ACC112 (cell line): ENCODE results near the gene LSAMP.

ENCODE experiments used
- H2AFZ ChIP-seq: fragments of 200-600 bp; sonication (generic); one replicate; pipeline ENCODE4 v1.6.0; 2017; ENCODE audit warnings: antibody characterized with exemption, low read length; ENCODE audit not compliant: unreplicated experiment
- H3K27ac ChIP-seq: fragments of 200-600 bp; sonication (generic); 2 replicates; pipeline ENCODE4 v1.5.1; 2014; ENCODE audit warnings: low read depth, mild to moderate bottlenecking, antibody characterized with exemption, low read length, moderate library complexity
- H3K27me3 ChIP-seq: fragments of 200-600 bp; sonication (generic); 2 replicates; pipeline ENCODE4 v1.6.1; 2014; ENCODE audit warnings: mild to moderate bottlenecking, antibody characterized with exemption, low read length, moderate library complexity, mixed read lengths; ENCODE audit not compliant: insufficient read depth
- H3K36me3 ChIP-seq: fragments of 200-600 bp; sonication (generic); 2 replicates; pipeline ENCODE4 v1.6.1; 2016; ENCODE audit warnings: mild to moderate bottlenecking, antibody characterized with exemption, low read length, moderate library complexity, mixed read lengths; ENCODE audit not compliant: insufficient read depth
- H3K4me1 ChIP-seq: fragments of 200-600 bp; sonication (generic); one replicate; pipeline ENCODE4 v1.6.1; 2016; ENCODE audit warnings: low read length, mixed read lengths; ENCODE audit not compliant: insufficient read depth, unreplicated experiment, control insufficient read depth
- H3K4me3 ChIP-seq: fragments of 200-600 bp; sonication (generic); 2 replicates; pipeline ENCODE4 v1.5.1; 2014; ENCODE audit warnings: mild to moderate bottlenecking, low read depth, low read length
- H3K79me2 ChIP-seq: fragments of 200-600 bp; sonication (generic); one replicate; pipeline ENCODE4 v1.6.0; 2016; ENCODE audit warnings: low read length; ENCODE audit not compliant: control insufficient read depth, unreplicated experiment, insufficient read depth

Gene LSAMP

DNA sequence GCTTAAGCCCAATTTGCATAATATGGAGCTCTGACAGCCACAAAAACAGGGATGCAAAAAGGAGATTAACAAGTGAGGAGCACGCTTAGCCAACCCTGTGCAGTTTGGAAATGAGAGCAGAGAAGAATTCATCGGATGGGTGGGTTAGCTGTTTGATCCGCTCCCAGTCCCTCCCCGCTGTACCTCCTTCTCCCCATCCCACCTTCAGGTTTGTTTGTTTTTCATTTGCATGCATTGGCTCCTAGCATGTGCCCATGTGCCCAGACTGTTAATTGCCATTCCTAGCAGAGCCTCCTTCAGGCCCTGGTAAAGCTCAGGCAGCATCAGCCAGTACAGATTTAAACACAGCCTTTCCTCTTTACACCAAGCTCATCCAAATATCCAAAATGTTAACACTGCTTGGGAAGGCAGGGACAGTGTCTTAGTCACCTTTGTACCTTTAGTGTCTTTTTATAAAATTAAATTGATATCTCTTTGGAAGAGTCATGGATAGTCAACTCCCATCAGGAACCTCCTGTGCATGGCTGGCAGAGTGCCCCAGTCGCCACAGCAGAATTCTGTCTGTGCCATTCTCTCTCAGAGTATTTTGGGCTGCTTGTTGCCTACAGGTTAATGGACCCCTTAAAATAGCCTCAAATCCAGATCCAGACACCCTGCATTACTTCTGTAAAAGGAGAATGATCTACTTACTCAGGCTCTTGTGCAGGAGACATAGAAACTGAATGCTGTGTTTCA lies 244.2 kb downstream of the LSAMP start:
- H3K79me2 ChIP-seq = no peaks in the 10 kb centered on the region
- H3K36me3 ChIP-seq = no peaks in the 10 kb centered on the region
- H3K27ac ChIP-seq = no peak overlapping the region
- H3K4me3 ChIP-seq = no peak overlapping the region
- no peak overlapping the region for H2AFZ ChIP-seq
- peaks cover 16% of the 10 kb centered on the region for H3K27me3 ChIP-seq
- H3K4me1 ChIP-seq = no peaks in the 10 kb centered on the region

DNA sequence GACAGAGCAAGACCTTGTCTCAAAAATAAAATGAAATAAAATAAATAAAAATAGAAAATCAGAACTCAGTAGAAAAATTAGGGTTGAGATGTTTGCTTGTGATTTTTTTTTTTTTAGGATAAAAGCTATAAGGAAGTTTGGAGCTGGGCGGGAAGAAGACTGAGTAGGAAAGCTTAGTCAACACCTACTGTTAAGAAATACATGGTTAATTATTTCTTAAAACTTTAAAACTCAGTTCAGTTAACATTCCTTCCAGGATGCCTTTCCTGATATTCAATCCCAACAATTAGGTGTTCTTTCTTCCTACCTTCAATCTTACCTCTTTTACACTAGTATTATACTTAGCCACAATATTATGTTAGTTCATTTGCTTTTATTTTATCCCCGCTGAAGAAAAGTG lies 246.2 kb downstream of the LSAMP start:
- H2AFZ ChIP-seq = no peak overlapping the region
- peaks cover 16% of the 10 kb centered on the region for H3K27me3 ChIP-seq
- H3K79me2 ChIP-seq = no peaks in the 10 kb centered on the region
- H3K4me3 ChIP-seq = no peak overlapping the region
- H3K27ac ChIP-seq = no peak overlapping the region
- no peaks in the 10 kb centered on the region for H3K36me3 ChIP-seq
- H3K4me1 ChIP-seq = no peaks in the 10 kb centered on the region

DNA sequence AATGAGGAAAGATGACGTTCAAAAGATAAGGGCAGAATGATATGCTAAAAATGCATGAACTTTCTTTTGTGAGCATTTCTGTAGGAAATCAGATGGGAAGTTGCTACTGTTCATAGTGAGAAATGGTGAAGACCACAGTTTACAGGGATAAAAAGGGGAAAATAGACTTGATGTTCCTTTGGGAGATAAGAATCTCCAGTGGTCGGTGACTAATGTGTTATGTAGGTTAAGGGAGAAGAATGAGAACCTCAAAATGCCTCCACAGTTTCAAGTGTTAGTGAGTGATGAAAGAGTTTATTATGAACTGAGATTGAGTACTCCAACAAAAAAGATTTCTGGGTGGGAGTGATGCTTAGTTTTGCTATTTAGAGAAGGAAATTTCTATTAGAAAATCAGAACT lies 247.2 kb downstream of the LSAMP start:
- Histone ChIP-seq H3K27ac (no peak overlapping the region), H3K36me3 (no peaks in the 10 kb centered on the region), H3K27me3 (peaks cover 16% of the 10 kb centered on the region), H3K79me2 (no peaks in the 10 kb centered on the region), H3K4me1 (no peaks in the 10 kb centered on the region), H3K4me3 (no peak overlapping the region), H2AFZ (no peak overlapping the region)

DNA sequence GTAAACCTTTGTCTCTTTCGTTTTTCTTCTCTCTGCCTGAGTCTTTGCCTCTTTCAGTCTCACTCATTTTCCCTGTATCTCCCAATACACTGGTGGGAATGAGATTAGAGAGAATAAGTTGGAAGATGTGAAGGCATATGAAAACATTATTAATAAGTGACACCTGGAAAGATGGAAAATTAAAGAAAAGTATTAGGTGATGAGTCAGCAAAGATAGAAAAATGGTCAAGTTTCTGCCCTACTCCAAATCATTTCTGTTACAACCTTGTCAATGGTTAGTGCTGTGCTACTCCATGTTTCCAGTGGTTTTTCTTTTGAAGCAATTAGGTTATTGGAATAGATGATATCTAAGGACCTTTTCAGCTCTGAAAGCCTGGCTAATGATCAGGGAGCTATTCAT lies 252.8 kb downstream of the LSAMP start:
- H3K79me2 ChIP-seq = no peaks in the 10 kb centered on the region

DNA sequence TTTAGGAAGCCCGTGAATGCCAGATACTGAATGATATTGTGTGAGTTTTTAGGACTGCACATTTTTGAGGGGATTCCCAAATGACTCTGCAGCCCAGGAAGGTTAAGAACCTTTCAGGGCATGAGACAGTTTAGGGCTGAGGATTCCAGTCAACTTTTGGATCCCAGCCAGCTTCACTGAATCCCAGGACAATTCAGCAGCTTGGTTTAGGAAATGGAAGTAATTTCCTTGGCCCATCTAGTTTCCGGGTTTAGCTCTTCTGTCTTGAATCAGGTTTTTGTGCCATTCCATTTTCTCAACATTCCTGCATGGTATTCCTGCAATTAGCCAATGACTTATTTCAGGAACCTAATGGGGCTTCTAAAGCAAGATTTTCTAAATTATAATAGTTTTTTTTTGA lies 253.9 kb downstream of the LSAMP start:
- no peak overlapping the region for H3K27ac ChIP-seq
- H2AFZ ChIP-seq = no peak overlapping the region
- H3K4me3 ChIP-seq = no peak overlapping the region
- peaks cover 5% of the 10 kb centered on the region for H3K4me1 ChIP-seq
- H3K27me3 ChIP-seq = no peaks in the 10 kb centered on the region
- H3K36me3 ChIP-seq = no peaks in the 10 kb centered on the region
- no peaks in the 10 kb centered on the region for H3K79me2 ChIP-seq

More for the DNA sequence above, 252.8 kb downstream of the LSAMP start:
- peaks cover 5% of the 10 kb centered on the region for H3K4me1 ChIP-seq
- no peaks in the 10 kb centered on the region for H3K36me3 ChIP-seq
- H2AFZ ChIP-seq = no peak overlapping the region
- H3K27me3 ChIP-seq = 0 out of 2 replicates have a peak, but pooled peaks cover 4% of the 10 kb centered on the region
- no peak overlapping the region for H3K27ac ChIP-seq
- H3K4me3 ChIP-seq = no peak overlapping the region

DNA sequence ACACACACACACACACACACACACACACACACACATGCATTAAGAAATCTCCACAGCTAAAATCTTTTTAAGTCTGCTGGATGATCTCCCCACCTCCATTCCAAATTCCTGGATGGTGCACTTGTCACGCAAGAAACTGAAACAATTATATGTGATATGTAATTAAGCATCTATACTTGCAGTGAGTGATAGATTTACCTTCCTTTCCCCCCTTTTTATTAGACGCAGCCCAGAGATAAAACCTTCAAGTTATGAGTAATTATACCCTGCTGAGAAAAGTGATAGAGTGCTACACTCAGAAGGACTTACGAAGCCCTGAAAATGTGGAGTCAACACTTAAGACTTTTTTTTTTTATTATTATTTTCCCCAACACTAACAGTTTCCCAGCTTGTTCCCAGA lies 255.2 kb downstream of the LSAMP start:
- Histone ChIP-seq H3K4me1 (peaks cover 5% of the 10 kb centered on the region), H2AFZ (no peak overlapping the region), H3K27me3 (peaks cover 4% of the 10 kb centered on the region; the same call in 1 of the 2 replicates), H3K79me2 (no peaks in the 10 kb centered on the region), H3K27ac (no peak overlapping the region), H3K4me3 (no peak overlapping the region), H3K36me3 (no peaks in the 10 kb centered on the region)

DNA sequence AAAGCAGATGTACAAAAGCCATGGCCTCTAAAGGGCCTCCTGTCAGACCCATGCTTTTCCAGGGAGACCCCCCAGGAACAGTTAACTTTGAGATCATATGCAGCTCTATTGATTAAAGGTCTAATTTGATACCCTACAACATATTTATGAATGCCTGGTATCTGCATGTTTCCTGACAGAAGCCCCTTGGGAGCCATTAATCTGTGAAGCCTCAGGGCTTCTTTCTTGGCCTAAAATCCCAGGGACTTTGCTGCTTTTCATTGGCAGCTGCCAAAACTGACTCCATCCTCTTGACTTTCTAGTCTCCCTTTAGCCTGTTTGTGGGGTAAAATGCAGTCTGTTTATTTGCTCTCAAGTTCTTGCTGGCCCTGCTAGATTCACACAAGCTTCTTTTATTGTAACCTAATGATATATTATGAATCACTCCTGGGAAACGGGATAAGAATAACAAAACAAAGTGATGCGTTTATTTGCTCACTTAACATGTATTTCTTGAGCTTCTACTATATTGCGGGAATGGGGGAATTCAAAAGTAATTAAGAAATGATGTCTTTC lies 257.0 kb downstream of the LSAMP start:
- Histone ChIP-seq H3K36me3 (no peaks in the 10 kb centered on the region), H3K27ac (no peak overlapping the region), H3K4me3 (no peak overlapping the region), H3K79me2 (no peaks in the 10 kb centered on the region), H3K4me1 (peaks cover 5% of the 10 kb centered on the region), H2AFZ (no peak overlapping the region), H3K27me3 (peaks cover 6% of the 10 kb centered on the region; the same call in 1 of the 2 replicates)

DNA sequence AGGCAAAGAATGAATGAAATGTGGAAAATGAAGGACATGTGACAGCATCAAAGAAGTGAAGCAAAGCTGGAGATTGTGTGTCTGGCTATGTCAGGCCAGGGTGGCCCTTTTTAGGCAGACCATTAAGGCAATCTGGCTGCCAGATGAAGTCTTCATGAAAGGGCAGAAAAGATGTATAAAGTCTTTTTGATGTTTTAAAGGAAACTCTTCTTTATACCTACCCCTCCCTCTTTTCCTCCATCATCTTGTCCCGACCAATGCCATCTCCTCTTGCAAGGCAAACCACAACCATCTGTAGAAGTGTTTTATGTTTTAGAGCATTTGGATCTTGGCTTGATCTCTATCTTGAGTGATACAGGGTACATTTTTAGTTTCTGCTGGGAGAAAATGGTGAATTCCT lies 259.2 kb downstream of the LSAMP start:
- H3K36me3 ChIP-seq = no peaks in the 10 kb centered on the region
- H2AFZ ChIP-seq = no peak overlapping the region
- no peak overlapping the region for H3K4me3 ChIP-seq
- peaks cover 9% of the 10 kb centered on the region; the same call in 1 of the 2 replicates for H3K27me3 ChIP-seq
- H3K79me2 ChIP-seq = no peaks in the 10 kb centered on the region
- peaks cover 5% of the 10 kb centered on the region for H3K4me1 ChIP-seq
- H3K27ac ChIP-seq = no peak overlapping the region

DNA sequence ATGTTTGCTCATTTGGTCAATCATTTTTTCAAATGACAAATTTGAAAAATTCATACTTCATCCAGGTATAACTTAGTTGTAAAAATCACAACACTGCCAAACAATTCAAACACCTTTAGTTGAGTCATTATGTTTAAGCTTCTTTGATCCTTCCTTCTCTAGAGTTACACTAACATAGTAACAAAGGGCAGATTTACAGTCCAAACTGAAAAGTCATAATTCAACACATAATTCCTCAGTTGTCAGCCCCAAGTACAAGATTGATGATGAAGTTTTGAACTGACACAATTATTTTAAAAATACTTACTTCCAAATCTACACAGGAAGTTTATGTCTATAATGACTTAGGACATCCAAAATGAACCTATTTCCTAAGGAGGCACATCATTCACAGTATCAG lies 264.1 kb downstream of the LSAMP start:
- no peaks in the 10 kb centered on the region for H3K79me2 ChIP-seq
- no peak overlapping the region for H3K27ac ChIP-seq
- H3K27me3 ChIP-seq = peaks cover 9% of the 10 kb centered on the region; the same call in 1 of the 2 replicates
- no peak overlapping the region for H3K4me3 ChIP-seq
- H2AFZ ChIP-seq = no peak overlapping the region
- H3K36me3 ChIP-seq = no peaks in the 10 kb centered on the region
- no peaks in the 10 kb centered on the region for H3K4me1 ChIP-seq

DNA sequence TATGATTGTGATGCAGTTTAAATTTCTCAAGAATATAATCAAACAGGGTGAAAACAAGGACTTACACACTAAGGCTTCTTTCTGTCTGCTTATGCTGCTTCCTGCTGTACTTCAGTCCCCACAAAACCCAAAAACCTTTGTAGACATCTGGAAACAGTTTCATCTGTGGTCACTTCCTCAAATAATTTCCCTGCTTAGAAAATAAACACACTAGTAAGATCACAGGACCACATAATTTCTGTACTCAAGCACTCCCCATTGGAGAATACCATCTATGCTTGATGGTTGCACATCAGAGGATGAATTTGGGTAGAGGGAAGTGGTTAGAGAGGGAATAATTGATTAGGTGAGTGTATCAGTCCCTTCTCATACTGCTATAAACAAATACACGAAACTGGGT lies 266.2 kb downstream of the LSAMP start:
- H2AFZ ChIP-seq = no peak overlapping the region
- peaks cover 3% of the 10 kb centered on the region; the same call in 1 of the 2 replicates for H3K27me3 ChIP-seq
- H3K4me3 ChIP-seq = no peak overlapping the region
- H3K4me1 ChIP-seq = no peaks in the 10 kb centered on the region
- no peaks in the 10 kb centered on the region for H3K79me2 ChIP-seq
- no peak overlapping the region for H3K27ac ChIP-seq
- no peaks in the 10 kb centered on the region for H3K36me3 ChIP-seq

DNA sequence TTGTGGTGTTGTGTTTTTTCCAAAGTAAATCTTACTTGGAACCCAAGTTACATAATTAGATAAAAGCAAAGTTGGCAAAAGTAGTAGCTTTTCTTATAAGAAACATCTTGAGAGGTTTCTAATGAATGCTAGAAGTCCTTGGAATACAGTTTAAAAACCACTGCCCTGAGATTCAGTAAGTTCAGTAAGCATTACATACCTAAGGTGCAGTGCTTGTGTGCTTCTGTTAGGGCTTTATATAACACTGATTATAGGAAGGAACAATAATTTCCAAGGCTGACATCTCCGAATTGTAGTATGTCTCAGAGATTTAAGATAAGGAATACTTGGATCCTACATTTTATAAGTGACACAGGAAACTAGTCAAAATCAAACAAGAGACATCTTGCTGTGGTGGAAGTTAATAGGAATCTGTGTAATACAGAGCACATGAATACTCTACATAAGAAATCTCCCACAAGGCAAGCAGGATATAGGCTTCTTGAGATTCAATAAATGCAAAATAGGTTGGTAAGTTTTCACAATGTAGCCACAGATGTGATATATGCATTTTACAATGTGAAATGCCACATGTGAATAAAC lies 268.2 kb downstream of the LSAMP start:
- Histone ChIP-seq H3K27me3 (peaks cover 3% of the 10 kb centered on the region; the same call in 1 of the 2 replicates), H3K4me3 (no peak overlapping the region), H3K36me3 (no peaks in the 10 kb centered on the region), H3K27ac (no peak overlapping the region), H2AFZ (no peak overlapping the region), H3K4me1 (no peaks in the 10 kb centered on the region), H3K79me2 (no peaks in the 10 kb centered on the region)
